RWPE1 (cell line): Measurements from ENCODE around the gene LARGE1.

Experiments
- CTCF ChIA-PET: fragments of 350-600 bp; sonication (Branson Sonifier 250); formaldehyde crosslinking; extraction: SDS; loops from one replicate; lab custom pipeline; 2021; lab: Yijun Ruan, JAX
- POLR2A ChIA-PET: fragments of 400-600 bp; formaldehyde crosslinking; extraction: SDS; loops from one replicate; lab custom pipeline; 2020; ENCODE audit warnings: antibody characterized with exemption; ENCODE audit not compliant: low non-redundant PET; lab: Yijun Ruan, JAX
- DNase-seq: peaks from one replicate; pipeline ENCODE4 v3.0.0; 2012; ENCODE audit warnings: low spot score
- H3K27ac ChIP-seq: fragments of 450-650 bp; 2 replicates; pipeline ENCODE4 v1.5.1; 2017
- TF ChIP-seq, protein P1 (sequence below): fragments of 450-650 bp; conservative IDR thresholded peaks from 2 replicates; pipeline ENCODE4 v1.5.1; 2017; ENCODE audit warnings: low read depth, mild to moderate bottlenecking

The LARGE1 gene

DNA sequence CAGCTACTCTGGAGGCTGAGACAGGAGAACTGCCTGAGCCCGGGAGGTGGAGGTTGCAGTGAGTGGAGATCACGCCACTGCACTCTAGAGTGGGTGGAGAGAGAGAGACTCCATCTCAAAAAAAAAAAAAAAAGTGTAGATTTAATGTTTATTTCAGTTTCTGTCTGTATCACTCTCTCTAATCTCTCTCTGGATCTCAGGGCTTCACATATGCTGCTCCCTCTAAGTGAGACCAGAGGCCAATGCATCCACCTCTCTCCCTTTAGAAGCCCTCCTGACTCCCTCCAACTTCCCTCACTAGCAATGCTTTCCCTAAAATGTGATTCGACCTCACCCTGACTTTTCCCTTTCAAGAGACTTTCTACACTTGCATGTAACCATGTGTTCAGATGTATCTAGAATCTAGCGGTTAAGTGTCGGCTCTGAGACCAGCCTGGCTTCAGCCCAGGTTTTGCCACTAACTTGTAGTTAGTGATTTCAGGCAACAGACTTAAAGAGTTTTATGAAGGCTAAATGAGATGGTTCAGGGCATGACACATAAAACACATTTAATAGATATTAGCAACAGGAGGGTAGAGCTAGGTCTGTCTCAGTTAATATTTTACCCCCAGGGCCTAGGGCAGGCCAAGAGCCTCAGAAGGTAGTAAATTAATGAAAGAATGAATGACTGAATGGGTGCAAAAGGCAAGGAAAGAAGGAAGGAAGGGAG lies 364.3 kb downstream of the LARGE1 start:
- DNase-seq = no peak
- CTCF ChIA-PET = no interaction called here
- TF ChIP-seq, protein P1, sequence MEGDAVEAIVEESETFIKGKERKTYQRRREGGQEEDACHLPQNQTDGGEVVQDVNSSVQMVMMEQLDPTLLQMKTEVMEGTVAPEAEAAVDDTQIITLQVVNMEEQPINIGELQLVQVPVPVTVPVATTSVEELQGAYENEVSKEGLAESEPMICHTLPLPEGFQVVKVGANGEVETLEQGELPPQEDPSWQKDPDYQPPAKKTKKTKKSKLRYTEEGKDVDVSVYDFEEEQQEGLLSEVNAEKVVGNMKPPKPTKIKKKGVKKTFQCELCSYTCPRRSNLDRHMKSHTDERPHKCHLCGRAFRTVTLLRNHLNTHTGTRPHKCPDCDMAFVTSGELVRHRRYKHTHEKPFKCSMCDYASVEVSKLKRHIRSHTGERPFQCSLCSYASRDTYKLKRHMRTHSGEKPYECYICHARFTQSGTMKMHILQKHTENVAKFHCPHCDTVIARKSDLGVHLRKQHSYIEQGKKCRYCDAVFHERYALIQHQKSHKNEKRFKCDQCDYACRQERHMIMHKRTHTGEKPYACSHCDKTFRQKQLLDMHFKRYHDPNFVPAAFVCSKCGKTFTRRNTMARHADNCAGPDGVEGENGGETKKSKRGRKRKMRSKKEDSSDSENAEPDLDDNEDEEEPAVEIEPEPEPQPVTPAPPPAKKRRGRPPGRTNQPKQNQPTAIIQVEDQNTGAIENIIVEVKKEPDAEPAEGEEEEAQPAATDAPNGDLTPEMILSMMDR = no peak
- H3K27ac ChIP-seq = no peak overlapping the region
- POLR2A ChIA-PET = no interaction called here

DNA sequence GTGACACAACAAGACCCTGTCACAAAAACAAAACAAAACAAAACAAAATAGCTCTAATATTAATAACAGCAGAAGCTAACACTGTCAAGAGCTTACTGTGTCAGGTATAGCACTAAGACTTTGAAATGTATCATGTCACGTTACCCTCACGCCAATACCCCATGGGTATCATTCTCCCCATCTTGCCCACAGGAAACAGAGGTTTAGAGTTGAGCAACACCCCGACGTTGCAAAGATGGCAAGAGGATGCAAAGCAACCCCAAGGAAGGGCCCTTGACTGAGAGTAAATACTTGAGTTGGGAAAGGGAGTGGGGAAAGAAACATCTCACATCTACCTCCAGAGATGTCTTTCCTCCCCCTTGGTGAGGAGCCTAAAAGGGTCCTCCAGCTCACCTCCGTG lies 366.8 kb downstream of the LARGE1 start:
- DNase-seq = no peak
- TF ChIP-seq, protein P1 = no peak
- no peak overlapping the region for H3K27ac ChIP-seq
- POLR2A ChIA-PET = no interaction called here
- CTCF ChIA-PET = no interaction called here

DNA sequence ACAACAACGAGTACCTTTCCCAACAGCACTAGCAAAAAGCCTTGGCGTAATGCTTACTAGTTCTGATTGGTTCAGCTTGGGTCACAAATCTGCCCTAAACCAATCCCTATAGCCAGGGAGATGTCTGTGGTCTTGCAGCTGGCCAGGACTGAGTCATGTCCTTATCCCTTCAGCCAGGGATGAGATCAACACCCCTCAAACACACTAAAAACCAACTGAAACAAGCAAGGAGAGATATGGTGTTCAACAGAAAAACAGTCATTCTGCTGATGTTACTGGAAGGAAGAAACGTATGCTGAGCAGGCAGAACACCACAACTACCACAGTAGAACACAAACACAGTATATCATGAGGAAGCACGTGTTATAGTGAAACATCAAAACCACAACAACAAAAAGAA lies 375.6 kb downstream of the LARGE1 start:
- POLR2A ChIA-PET = no interaction called here
- CTCF ChIA-PET = no interaction called here

DNA sequence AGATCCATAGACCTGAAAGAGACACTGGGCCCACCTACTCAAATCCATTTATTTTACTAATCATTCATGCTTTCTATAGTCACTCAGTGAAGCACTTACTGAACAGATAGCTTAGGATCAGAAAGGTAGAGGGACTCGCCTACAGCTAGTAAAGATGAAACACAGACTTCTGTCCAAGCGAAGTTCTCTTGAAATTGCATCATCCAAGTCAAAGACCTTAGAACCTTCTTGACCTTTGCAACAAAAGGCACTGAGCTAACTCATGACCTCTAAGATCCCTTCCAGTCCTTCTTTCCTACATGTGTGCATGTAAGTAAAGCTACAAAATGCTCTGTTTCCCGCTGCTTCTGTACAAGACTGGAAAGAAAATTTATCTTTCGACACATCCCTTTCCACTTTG lies 377.6 kb downstream of the LARGE1 start:
- TF ChIP-seq, protein P1 = no peak
- no peak for DNase-seq
- POLR2A ChIA-PET = no interaction called here
- H3K27ac ChIP-seq = no peak overlapping the region
- CTCF ChIA-PET = no interaction called here

More for the DNA sequence above, 375.6 kb downstream of the LARGE1 start:
- H3K27ac ChIP-seq = no peak overlapping the region
- TF ChIP-seq, protein P1 = no peak
- no peak for DNase-seq

DNA sequence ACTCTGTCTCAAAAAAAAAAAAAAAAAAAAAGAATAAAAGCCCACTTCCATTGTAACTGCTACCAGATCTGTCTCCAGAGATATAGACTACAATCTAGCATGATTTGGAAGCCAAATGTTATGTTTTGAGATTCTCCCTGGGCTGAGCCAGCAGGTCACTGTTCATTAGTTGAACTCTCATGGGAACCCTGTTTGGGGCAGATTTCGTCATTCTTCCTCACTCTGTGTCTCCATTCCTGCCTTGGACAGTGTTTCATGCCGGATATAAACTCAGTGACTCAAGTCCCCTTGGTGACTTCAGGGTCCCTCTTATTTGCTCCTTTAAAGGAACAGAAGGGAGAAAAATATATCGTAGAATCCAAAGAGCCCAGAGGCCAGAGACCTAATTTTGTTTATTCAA lies 378.1 kb downstream of the LARGE1 start:
- CTCF ChIA-PET = no interaction called here
- no peak overlapping the region for H3K27ac ChIP-seq
- DNase-seq = no peak
- TF ChIP-seq, protein P1 = no peak
- POLR2A ChIA-PET = interaction anchor here (0.7 kb wide), 1 partner anchor 148 kb away, joined by 8 read pairs; no protein-coding TSS in a partner anchor

DNA sequence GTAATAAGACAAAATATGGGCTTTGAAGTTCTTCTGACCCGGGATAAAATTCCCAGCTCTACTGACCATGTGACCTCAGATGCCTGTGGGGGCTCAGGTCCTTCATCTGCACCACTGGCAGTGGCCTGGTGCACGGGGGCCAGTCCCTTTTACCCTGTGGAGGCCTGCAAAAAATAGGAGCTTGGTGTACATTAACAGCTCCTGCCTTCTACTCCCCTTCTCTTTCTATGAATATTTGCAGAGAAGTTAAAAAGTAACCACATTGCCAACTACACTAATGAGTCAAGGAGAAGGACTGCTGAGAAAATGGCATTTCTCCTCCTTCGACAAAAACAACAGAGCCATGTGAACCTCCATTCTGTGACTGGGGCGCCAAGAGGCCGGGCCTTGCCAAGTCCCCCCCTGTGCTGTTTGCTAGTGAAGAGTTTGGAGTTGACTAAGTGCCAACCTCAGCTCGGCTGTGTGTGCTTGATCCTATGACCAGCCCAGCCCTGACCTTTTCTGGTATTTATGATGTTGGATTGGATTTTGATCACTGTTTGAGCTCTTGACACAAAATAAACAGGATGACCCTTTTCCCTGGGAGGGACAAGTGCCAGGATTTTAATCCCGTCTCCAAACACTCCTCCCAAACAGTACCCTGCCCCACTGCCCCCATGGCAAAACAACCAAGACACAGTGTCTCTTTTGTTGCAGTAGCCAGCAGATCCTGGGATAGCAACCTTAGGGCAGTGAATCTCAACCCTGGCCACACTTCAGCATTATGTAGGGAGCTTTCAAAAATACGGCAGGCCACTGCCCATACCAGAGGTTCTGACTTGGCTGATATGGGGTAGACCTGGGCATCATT lies 380.1 kb downstream of the LARGE1 start:
- CTCF ChIA-PET = no interaction called here
- DNase-seq = no peak
- TF ChIP-seq, protein P1 = no peak
- H3K27ac ChIP-seq = no peak overlapping the region
- POLR2A ChIA-PET = no interaction called here
